ENCODE measurements around the gene RPL13A. TPM values are rescaled to one million over a fixed set of nuclear protein-coding genes. Genes with fewer than 3 reads are reported as not detected.

The RPL13A gene
- total RNA-seq, 4 donors from 2014 or later: 3,111 to 3,948 (median 3,333) TPM

GRCh38 chr19:49445997-49446396 lies 41.4 kb upstream of the RPL13A start:
- Histone ChIP-seq H3K4me3 (no peak overlapping the region), H3K27me3 (peaks cover 0 to 14% of the 10 kb centered on the region in 2 donors), H3K36me3 (peaks cover 0 to 44% (median 5%) of the 10 kb centered on the region in 3 donors), H3K4me1 (peaks cover 0 to 59% (median 4%) of the 10 kb centered on the region in 4 donors), H3K9me3 (no peaks in the 10 kb centered on the region), H3K27ac (no peak overlapping the region)
- no peak for DNase-seq (ENCODE audit: low spot score in 2 of 2)
- 67 to 78% methylated on average over 3 of the region's 3 CpGs for WGBS, 2 donors
- no peak for TF ChIP-seq POLR2A (IDR thresholded peaks at IDR 0.05)
- TF ChIP-seq, protein P1, sequence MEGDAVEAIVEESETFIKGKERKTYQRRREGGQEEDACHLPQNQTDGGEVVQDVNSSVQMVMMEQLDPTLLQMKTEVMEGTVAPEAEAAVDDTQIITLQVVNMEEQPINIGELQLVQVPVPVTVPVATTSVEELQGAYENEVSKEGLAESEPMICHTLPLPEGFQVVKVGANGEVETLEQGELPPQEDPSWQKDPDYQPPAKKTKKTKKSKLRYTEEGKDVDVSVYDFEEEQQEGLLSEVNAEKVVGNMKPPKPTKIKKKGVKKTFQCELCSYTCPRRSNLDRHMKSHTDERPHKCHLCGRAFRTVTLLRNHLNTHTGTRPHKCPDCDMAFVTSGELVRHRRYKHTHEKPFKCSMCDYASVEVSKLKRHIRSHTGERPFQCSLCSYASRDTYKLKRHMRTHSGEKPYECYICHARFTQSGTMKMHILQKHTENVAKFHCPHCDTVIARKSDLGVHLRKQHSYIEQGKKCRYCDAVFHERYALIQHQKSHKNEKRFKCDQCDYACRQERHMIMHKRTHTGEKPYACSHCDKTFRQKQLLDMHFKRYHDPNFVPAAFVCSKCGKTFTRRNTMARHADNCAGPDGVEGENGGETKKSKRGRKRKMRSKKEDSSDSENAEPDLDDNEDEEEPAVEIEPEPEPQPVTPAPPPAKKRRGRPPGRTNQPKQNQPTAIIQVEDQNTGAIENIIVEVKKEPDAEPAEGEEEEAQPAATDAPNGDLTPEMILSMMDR (IDR thresholded peaks at IDR 0.05): no peak
- no peak for TF ChIP-seq EP300 (IDR thresholded peaks at IDR 0.05)

GRCh38 chr19:49447485-49448431 lies 39.6 kb upstream of the RPL13A start:
- no peak for DNase-seq (ENCODE audit: low spot score in 2 of 2)
- H3K4me3 ChIP-seq: no peak overlapping the region
- H3K9me3 ChIP-seq: no peaks in the 10 kb centered on the region
- peaks cover 0 to 50% (median 4%) of the 10 kb centered on the region in 4 donors for H3K4me1 ChIP-seq
- H3K36me3 ChIP-seq: peaks cover 0 to 44% (median 5%) of the 10 kb centered on the region in 3 donors
- 59 to 66% methylated on average over 26 to 30 of the region's 32 CpGs for WGBS, 2 donors
- peak overlapping the region in 1 of 4 donors; percentile 15 for H3K27ac ChIP-seq
- no peaks in the 10 kb centered on the region for H3K27me3 ChIP-seq
- TF ChIP-seq EP300 (IDR thresholded peaks at IDR 0.05) (no peak), POLR2A (IDR thresholded peaks at IDR 0.05) (no peak)
- TF ChIP-seq, protein P1 (IDR thresholded peaks at IDR 0.05): no peak

DNA sequence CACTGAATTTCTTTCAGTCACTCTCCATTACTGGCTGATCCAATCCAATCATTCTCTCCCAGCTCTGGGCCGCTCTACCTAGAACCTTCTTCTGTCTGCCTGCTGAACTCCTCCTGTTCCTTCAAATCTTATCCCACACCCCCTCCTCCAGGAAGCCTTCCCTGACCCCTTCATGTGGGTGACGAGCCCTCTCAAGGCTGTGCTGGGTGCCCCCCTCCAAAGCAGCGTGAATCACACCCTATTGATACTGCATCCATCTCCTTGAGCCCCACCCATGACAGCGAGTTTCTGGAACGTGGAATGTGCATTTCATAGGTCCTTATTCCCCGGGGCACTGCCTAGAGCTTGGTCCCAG lies 39.0 kb upstream of the RPL13A start:
- Histone ChIP-seq H3K4me3 (no peak overlapping the region), H3K4me1 (peaks cover 0 to 45% (median 4%) of the 10 kb centered on the region in 4 donors), H3K9me3 (no peaks in the 10 kb centered on the region), H3K36me3 (peaks cover 0 to 44% (median 5%) of the 10 kb centered on the region in 3 donors), H3K27ac (no peak overlapping the region), H3K27me3 (no peaks in the 10 kb centered on the region)
- 94% methylated on average over 6 of the region's 6 CpGs for WGBS, 2 donors
- DNase-seq (ENCODE audit: low spot score in 2 of 2): no peak
- no peak for TF ChIP-seq POLR2A (IDR thresholded peaks at IDR 0.05)
- TF ChIP-seq, protein P1 (IDR thresholded peaks at IDR 0.05): no peak
- no peak for TF ChIP-seq EP300 (IDR thresholded peaks at IDR 0.05)

DNA sequence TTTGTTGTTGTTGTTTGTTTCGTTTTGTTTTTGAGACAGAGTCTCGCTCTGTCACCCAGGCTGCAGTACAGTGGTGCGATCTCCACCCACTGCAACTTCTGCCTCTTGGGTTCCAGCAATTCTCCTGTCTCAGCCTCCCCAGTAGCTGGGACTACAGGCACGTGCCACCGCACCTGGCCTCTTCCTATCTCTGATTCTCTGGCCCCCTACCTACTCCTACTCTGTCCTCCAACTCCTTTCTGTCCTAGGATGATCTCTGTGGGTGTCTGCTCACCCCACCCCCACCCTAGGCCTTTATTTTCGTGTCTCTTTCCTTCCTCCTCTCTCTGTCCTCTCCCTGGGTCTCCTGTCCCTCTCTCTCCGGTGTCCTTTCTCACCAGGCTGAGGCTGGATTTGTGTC lies 37.0 kb upstream of the RPL13A start:
- Histone ChIP-seq H3K4me3 (peak overlapping the region in 2 of 4 donors; percentile 86 to 92), H3K4me1 (peaks cover 0 to 57% (median 13%) of the 10 kb centered on the region in 4 donors), H3K9me3 (no peaks in the 10 kb centered on the region), H3K27ac (peak overlapping the region in 1 of 4 donors; percentile 90), H3K27me3 (no peaks in the 10 kb centered on the region), H3K36me3 (peaks cover 0 to 44% (median 5%) of the 10 kb centered on the region in 3 donors)
- TF ChIP-seq POLR2A (IDR thresholded peaks at IDR 0.05) (no peak), EP300 (IDR thresholded peaks at IDR 0.05) (no peak)
- TF ChIP-seq, protein P1 (IDR thresholded peaks at IDR 0.05): no peak
- no peak for DNase-seq (ENCODE audit: low spot score in 2 of 2)
- 79 to 85% methylated on average over 7 of the region's 7 CpGs for WGBS, 2 donors

Data from tibial nerve (tissue), 4 donors.